Tibial nerve (tissue), 4 donors: ENCODE data around the gene C18orf32.

Source experiments
- EP300 ChIP-seq, 2 donors: sonication (generic); formaldehyde crosslinking; IDR thresholded peaks; one replicate each; pipeline ENCODE4 v1.6.1; 2017; ENCODE audit warnings: antibody characterized with exemption in 2 of 2, mild to moderate bottlenecking in 1 of 2
- TF ChIP-seq, protein P1 (sequence below), 5 experiments: fragments of 200-600 bp in 3 of 5; fragments of 450-650 bp in 2 of 5; sonication (generic) in 3 of 5; IDR thresholded peaks; one replicate each; pipeline ENCODE4 v1.5.1; 2016 to 2019; ENCODE audit warnings: antibody characterized with exemption in 5 of 5, mild to moderate bottlenecking in 3 of 5, moderate library complexity in 2 of 5

DNA sequence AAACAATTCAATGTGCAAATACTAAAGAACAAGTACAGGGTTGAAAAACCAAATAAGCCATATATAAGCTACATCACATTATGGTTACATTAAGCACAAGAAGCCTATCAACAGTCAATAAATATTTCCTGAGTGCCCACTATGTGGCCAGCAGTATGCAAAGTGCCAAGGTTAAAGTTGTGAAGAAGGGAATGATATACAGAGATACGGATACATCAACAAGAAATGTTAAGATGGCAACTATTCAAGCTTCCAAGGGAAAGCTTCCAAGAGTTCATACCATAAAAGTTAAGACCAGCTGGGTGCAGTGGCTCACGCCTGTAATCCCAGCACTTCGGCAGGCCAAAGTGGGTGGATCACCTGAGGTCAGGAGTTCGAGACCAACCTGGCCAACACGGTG is 40.6 kb downstream of the C18orf32 start:
- TF ChIP-seq, protein P1, sequence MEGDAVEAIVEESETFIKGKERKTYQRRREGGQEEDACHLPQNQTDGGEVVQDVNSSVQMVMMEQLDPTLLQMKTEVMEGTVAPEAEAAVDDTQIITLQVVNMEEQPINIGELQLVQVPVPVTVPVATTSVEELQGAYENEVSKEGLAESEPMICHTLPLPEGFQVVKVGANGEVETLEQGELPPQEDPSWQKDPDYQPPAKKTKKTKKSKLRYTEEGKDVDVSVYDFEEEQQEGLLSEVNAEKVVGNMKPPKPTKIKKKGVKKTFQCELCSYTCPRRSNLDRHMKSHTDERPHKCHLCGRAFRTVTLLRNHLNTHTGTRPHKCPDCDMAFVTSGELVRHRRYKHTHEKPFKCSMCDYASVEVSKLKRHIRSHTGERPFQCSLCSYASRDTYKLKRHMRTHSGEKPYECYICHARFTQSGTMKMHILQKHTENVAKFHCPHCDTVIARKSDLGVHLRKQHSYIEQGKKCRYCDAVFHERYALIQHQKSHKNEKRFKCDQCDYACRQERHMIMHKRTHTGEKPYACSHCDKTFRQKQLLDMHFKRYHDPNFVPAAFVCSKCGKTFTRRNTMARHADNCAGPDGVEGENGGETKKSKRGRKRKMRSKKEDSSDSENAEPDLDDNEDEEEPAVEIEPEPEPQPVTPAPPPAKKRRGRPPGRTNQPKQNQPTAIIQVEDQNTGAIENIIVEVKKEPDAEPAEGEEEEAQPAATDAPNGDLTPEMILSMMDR (IDR thresholded peaks at IDR 0.05): no peak
- no peak for TF ChIP-seq EP300 (IDR thresholded peaks at IDR 0.05)
